H1 (cell line): ENCODE measurements around the gene SERPINB11. TPM values are rescaled to one million over a fixed set of nuclear protein-coding genes. Genes with fewer than 3 reads are reported as not detected.

ENCODE experiments used
- CTCF ChIA-PET: fragments of 300-600 bp; sonication (Branson Sonifier 250); formaldehyde crosslinking; loops from one replicate; lab custom pipeline; 2021; ENCODE audit not compliant: partially characterized antibody; lab: Charles Lee
- POLR2A ChIA-PET: fragments of 300-600 bp; sonication (Branson Sonifier 250); formaldehyde crosslinking; loops from one replicate; lab custom pipeline; 2021; ENCODE audit warnings: inconsistent platforms; ENCODE audit not compliant: partially characterized antibody; lab: Charles Lee
- DNase-seq, 2 experiments: peaks; one replicate each; pipeline versions ENCODE4 v3.0.0 to v3.0.0-alpha.2; 2010 to 2022; ENCODE audit warnings: low spot score in 2 of 2, low read depth in 1 of 2, mixed read lengths in 1 of 2
- FAIRE-seq: peaks from 2 replicates; lab custom pipeline; 2011; peaks lifted over from hg19 to GRCh38; lab: Jason Lieb, UNC
- H2AFZ ChIP-seq: 2 replicates; pipeline ENCODE4 v1.8.1; 2012; ENCODE audit warnings: low read length, inconsistent platforms
- H2AK5ac ChIP-seq: 2 replicates; pipeline ENCODE4 v1.6.1; 2013; ENCODE audit warnings: low read depth, low read length
- H2BK120ac ChIP-seq: replicated peaks from 2 replicates; pipeline ENCODE3; 2013; ENCODE audit warnings: low read depth, low read length, inconsistent platforms
- H2BK12ac ChIP-seq: 2 replicates; pipeline ENCODE4 v1.6.1; 2013; ENCODE audit warnings: low read depth, low read length
- H2BK15ac ChIP-seq: 2 replicates; pipeline ENCODE4 v1.6.1; 2013; ENCODE audit warnings: low read length
- H2BK20ac ChIP-seq: 2 replicates; pipeline ENCODE4 v1.6.1; 2013; ENCODE audit warnings: low read length
- H2BK5ac ChIP-seq: 2 replicates; pipeline ENCODE4 v1.6.1; 2013; ENCODE audit warnings: low read depth, low read length
- H3K14ac ChIP-seq: 2 replicates; pipeline ENCODE4 v1.6.1; 2013; ENCODE audit warnings: inconsistent platforms; ENCODE audit not compliant: insufficient read length
- H3K18ac ChIP-seq: 2 replicates; pipeline ENCODE4 v1.6.1; 2013; ENCODE audit warnings: low read length; ENCODE audit errors: extremely low read depth
- H3K23ac ChIP-seq: 2 replicates; pipeline ENCODE4 v1.6.1; 2013; ENCODE audit warnings: inconsistent platforms; ENCODE audit not compliant: insufficient read length
- H3K23me2 ChIP-seq: 2 replicates; pipeline ENCODE4 v1.6.1; 2013; ENCODE audit warnings: low read depth, low read length
- H3K27ac ChIP-seq: 2 replicates; pipeline ENCODE4 v1.6.1; 2011; ENCODE audit warnings: low read depth, low read length, inconsistent platforms
- H3K27me3 ChIP-seq, 4 experiments: replicated peaks in 1 of 4; 1 replicate in 1 of 4; 2 replicates in 3 of 4; pipeline versions ENCODE4 v1.6.1 to v1.8.1; 2011 to 2013; ENCODE audit warnings: low read length in 3 of 4, mild to moderate bottlenecking in 3 of 4, inconsistent platforms in 2 of 4, mixed read lengths in 2 of 4, moderate library complexity in 1 of 4; ENCODE audit not compliant: control insufficient read depth in 3 of 4, insufficient read depth in 3 of 4; ENCODE audit errors: extremely low read depth in 1 of 4
- H3K36me3 ChIP-seq, 4 experiments: 2 replicates each; pipeline versions ENCODE4 v1.6.1 to v1.8.1; 2011 to 2013; ENCODE audit warnings: mild to moderate bottlenecking in 4 of 4, low read length in 3 of 4, moderate library complexity in 2 of 4, control low read depth in 1 of 4, inconsistent platforms in 1 of 4; ENCODE audit not compliant: insufficient read depth in 4 of 4, control insufficient read depth in 2 of 4
- H3K4ac ChIP-seq: replicated peaks from 2 replicates; pipeline ENCODE3; 2013; ENCODE audit warnings: low read length, low read depth, mixed read lengths, inconsistent platforms; ENCODE audit not compliant: insufficient read length
- H3K4me1 ChIP-seq, 4 experiments: replicated peaks in 1 of 4; 1 replicate in 1 of 4; 2 replicates in 3 of 4; pipeline versions ENCODE4 v1.6.1 to v1.8.1; 2011 to 2013; ENCODE audit warnings: low read length in 3 of 4, inconsistent platforms in 2 of 4, mixed read lengths in 1 of 4; ENCODE audit not compliant: insufficient read depth in 4 of 4, control insufficient read depth in 3 of 4
- H3K4me2 ChIP-seq, 2 experiments: 2 replicates each; pipeline versions ENCODE4 v1.6.1 to v1.8.1; 2011 to 2013; ENCODE audit warnings: low read depth in 2 of 2, low read length in 2 of 2, control low read depth in 1 of 2, inconsistent platforms in 1 of 2, mild to moderate bottlenecking in 1 of 2; ENCODE audit not compliant: insufficient read depth in 1 of 2
- H3K4me3 ChIP-seq, 4 experiments: fragments of 200-600, 300-600 bp in 1 of 4; sonication (generic), shearing (Covaris generic), sonication (Bioruptor Twin) in 1 of 4; 2 replicates each; pipeline versions ENCODE4 v1.5.1 to v1.8.1; 2011 to 2016; ENCODE audit warnings: low read length in 4 of 4, low read depth in 3 of 4, control low read depth in 2 of 4, inconsistent platforms in 2 of 4, mild to moderate bottlenecking in 2 of 4, mixed read lengths in 1 of 4, moderate library complexity in 1 of 4; ENCODE audit not compliant: insufficient read depth in 2 of 4; ENCODE audit errors: extremely low read depth in 1 of 4
- H3K56ac ChIP-seq: replicated peaks from 2 replicates; pipeline ENCODE3; 2013; ENCODE audit warnings: low read depth, mild to moderate bottlenecking, mixed read lengths, low read length, inconsistent platforms; ENCODE audit not compliant: insufficient read length
- H3K79me1 ChIP-seq: 2 replicates; pipeline ENCODE4 v1.6.1; 2013; ENCODE audit warnings: low read depth, low read length, control low read depth
- H3K79me2 ChIP-seq, 2 experiments: 2 replicates each; pipeline versions ENCODE4 v1.6.1 to v1.8.1; 2012 to 2013; ENCODE audit warnings: low read length in 2 of 2, mild to moderate bottlenecking in 2 of 2, inconsistent platforms in 1 of 2; ENCODE audit not compliant: insufficient read depth in 2 of 2, control insufficient read depth in 1 of 2
- H3K9ac ChIP-seq, 4 experiments: replicated peaks in 1 of 4; 1 replicate in 1 of 4; 2 replicates in 3 of 4; pipeline versions ENCODE4 v1.6.1 to v1.8.1; 2011 to 2013; ENCODE audit warnings: low read depth in 3 of 4, low read length in 3 of 4, control low read depth in 2 of 4, mild to moderate bottlenecking in 2 of 4, moderate library complexity in 2 of 4, inconsistent platforms in 1 of 4; ENCODE audit errors: extremely low read depth in 1 of 4
- H3K9me3 ChIP-seq, 2 experiments: 2 replicates each; pipeline versions ENCODE4 v1.6.1 to v1.8.1; 2012 to 2013; ENCODE audit warnings: mild to moderate bottlenecking in 2 of 2, moderate library complexity in 2 of 2, control low read depth in 1 of 2, inconsistent platforms in 1 of 2, low read depth in 1 of 2, low read length in 1 of 2, mixed read lengths in 1 of 2; ENCODE audit not compliant: insufficient read depth in 2 of 2
- H4K20me1 ChIP-seq, 2 experiments: replicated peaks in 1 of 2; 2 replicates each; pipeline versions ENCODE3 to v1.8.1; 2011 to 2013; ENCODE audit warnings: inconsistent platforms in 2 of 2, low read length in 2 of 2, mild to moderate bottlenecking in 1 of 2; ENCODE audit not compliant: insufficient read depth in 2 of 2, control insufficient read depth in 1 of 2
- H4K5ac ChIP-seq: 2 replicates; pipeline ENCODE4 v1.6.1; 2013; ENCODE audit warnings: low read length, low read depth, mixed read lengths, inconsistent platforms; ENCODE audit not compliant: insufficient read length
- H4K8ac ChIP-seq: 2 replicates; pipeline ENCODE4 v1.8.0; 2013; ENCODE audit warnings: mild to moderate bottlenecking, moderate library complexity, low read length, inconsistent platforms; ENCODE audit not compliant: insufficient read depth; ENCODE audit errors: extremely low read depth
- H4K91ac ChIP-seq: replicated peaks from 2 replicates; pipeline ENCODE3; 2013; ENCODE audit warnings: low read length, mixed read lengths, inconsistent platforms; ENCODE audit not compliant: insufficient read length
- WGBS, 2 experiments: shearing (Covaris generic) in 1 of 2; methylation state at CpG; one replicate each; pipeline versions ENCODE4 v1.1.6 to v1.1.7; 2013 to 2015; ENCODE audit warnings: low lambda C conversion rate in 2 of 2, mixed read lengths in 2 of 2, inconsistent platforms in 1 of 2, low coverage in 1 of 2, missing lambda C conversion rate in 1 of 2; ENCODE audit not compliant: insufficient replicate concordance in 2 of 2, insufficient coverage in 1 of 2, insufficient read length in 1 of 2; ENCODE audit errors: extremely low coverage in 1 of 2, missing lambda C conversion rate in 1 of 2; 5-methylcytosine and 5-hydroxymethylcytosine counted together
- long read RNA-seq, 2 experiments: library from RNA in 1 of 2; library from capped mRNA in 1 of 2; stranded (forward); transcript quantifications; one replicate each; pipeline ENCODE4 v2.0.0, GENCODE V29; 2021; ENCODE audit warnings: inconsistent platforms in 1 of 2
- polyA minus RNA-seq, 3 experiments: library from RNA; depleted of rRNA, polyadenylated mRNA; stranded (reverse); fragments of >200 nt; gene quantifications; 1 replicate in 2 of 3; 2 replicates in 1 of 3; pipeline ENCODE4 v1.2.3, GENCODE V29; 2011
- polyA plus RNA-seq, 7 experiments: library from polyadenylated mRNA; depleted of rRNA in 3 of 7; stranded (reverse) in 5 of 7; unstranded in 2 of 7; fragments of >200 nt in 5 of 7; fragments of 200-250 nt in 2 of 7; gene quantifications; 1 replicate in 5 of 7; 2 replicates in 1 of 7; 4 replicates in 1 of 7; pipeline versions ENCODE4 v1.2.1 to v1.2.3, GENCODE V29; 2011 to 2013; ENCODE audit warnings: missing spikeins in 2 of 7, mixed read lengths in 2 of 7
- total RNA-seq: library from RNA; stranded (reverse); fragmentation: NEBNext Ultra II Directional; extraction: Animal tissue kit (Norgen Biotek cat#: 25700); gene quantifications from 2 replicates; pipeline ENCODE4 v1.2.1, GENCODE V29; 2021

SERPINB11 gene, protein sequence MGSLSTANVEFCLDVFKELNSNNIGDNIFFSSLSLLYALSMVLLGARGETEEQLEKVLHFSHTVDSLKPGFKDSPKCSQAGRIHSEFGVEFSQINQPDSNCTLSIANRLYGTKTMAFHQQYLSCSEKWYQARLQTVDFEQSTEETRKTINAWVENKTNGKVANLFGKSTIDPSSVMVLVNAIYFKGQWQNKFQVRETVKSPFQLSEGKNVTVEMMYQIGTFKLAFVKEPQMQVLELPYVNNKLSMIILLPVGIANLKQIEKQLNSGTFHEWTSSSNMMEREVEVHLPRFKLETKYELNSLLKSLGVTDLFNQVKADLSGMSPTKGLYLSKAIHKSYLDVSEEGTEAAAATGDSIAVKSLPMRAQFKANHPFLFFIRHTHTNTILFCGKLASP
- total RNA-seq (not detected in 2 replicates), polyA plus RNA-seq (2011; rRNA removed) (not detected in 2 replicates), polyA minus RNA-seq (2011; rRNA and poly(A)+ RNA removed) (not detected in 2 replicates)
- not detected for polyA plus RNA-seq (2011; cell fraction: cytosol; rRNA removed)
- not detected for polyA plus RNA-seq (2011; cell fraction: nucleus; rRNA removed)
- not detected in 4 replicates for polyA plus RNA-seq (2012, experiment 1 of 2)
- not detected for polyA plus RNA-seq (2012, experiment 2 of 2)
- not detected for polyA plus RNA-seq (2013, experiment 1 of 2)
- not detected for polyA plus RNA-seq (2013, experiment 2 of 2)
- polyA minus RNA-seq (2011; cell fraction: cytosol; rRNA and poly(A)+ RNA removed), result not detected
- polyA minus RNA-seq (2011; cell fraction: nucleus; rRNA and poly(A)+ RNA removed), result not detected
- long read RNA-seq, experiment 1, result 0 reads
- long read RNA-seq, experiment 2, result 0 reads

DNA sequence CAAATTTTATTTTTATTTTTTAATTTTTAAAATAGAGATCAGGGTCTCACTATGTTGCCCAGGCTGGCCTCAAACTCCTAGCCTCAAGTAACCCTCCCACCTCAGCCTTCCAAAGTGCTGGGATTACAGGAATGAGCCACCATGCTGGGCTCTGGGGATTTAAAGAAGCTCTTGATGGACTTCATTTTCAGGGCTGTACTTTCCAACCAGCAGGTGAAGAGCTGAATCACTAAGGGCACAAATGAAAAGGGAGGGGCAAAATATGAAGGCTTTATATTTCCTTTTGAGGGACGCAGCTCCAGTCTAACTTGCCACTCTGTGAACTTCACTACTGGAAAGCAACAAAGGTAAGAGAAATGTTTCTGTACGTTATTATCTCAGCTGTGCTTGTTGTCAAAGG, at the start of gene SERPINB11:
TSS of gene SERPINB11 (plus strand) at position 301 of the 400 bp plus-strand sequence. CDS start 7,234 bp downstream, outside the sequence.
- CTCF ChIA-PET, result interaction anchor here (0.6 to 1.1 kb wide), 3 partner anchors 25 to 195 kb away, joined by 3 read pairs; no protein-coding TSS in a partner anchor
- Histone ChIP-seq H3K23me2 (no peaks in the 10 kb centered on the region), H2BK5ac (no peak within 1 kb of the TSS), H4K5ac (no peak within 1 kb of the TSS), H3K4ac (no peak within 1 kb of the TSS), H3K9ac (no peak within 1 kb of the TSS), H3K56ac (no peak within 1 kb of the TSS), H3K4me3 (no peak within 1 kb of the TSS), H3K27me3 (no peaks in the 10 kb centered on the region), H2AFZ (no peak within 1 kb of the TSS; the same call in 1 of the 2 replicates), H2AK5ac (no peak within 1 kb of the TSS), H3K9me3 (no peaks in the 10 kb centered on the region), H3K4me2 (no peak within 1 kb of the TSS), H3K79me1 (no peaks in the 10 kb centered on the region), H3K4me1 (no peaks in the 10 kb centered on the region), H2BK20ac (no peak within 1 kb of the TSS), H2BK15ac (no peak within 1 kb of the TSS), H3K79me2 (no peaks in the 10 kb centered on the region), H3K18ac (no peak within 1 kb of the TSS), H3K36me3 (no peaks in the 10 kb centered on the region), H2BK120ac (no peak within 1 kb of the TSS), H2BK12ac (no peak within 1 kb of the TSS), H3K23ac (no peak within 1 kb of the TSS), H4K8ac (no peak within 1 kb of the TSS), H3K14ac (no peak within 1 kb of the TSS), H3K27ac (no peak within 1 kb of the TSS), H4K20me1 (no peaks in the 10 kb centered on the region), H4K91ac (no peak within 1 kb of the TSS)
- DNase-seq, result no peak
- POLR2A ChIA-PET, result no interaction called here
- no peak for FAIRE-seq
- WGBS, 2 experiments, result 91% methylated on average over 2 of the region's 2 CpGs; no CpG with 5 or more reads in 1 of the 2 experiments
